Adipose tissue (tissue), 3 donors: Measurements from ENCODE around the gene VSIG8. TPM values are rescaled to one million over a fixed set of nuclear protein-coding genes. Genes with fewer than 3 reads are reported as not detected.

Source experiments
- H3K27ac ChIP-seq: one replicate; pipeline ENCODE4 v1.5.1; 2013; ENCODE audit warnings: low read depth, low read length
- WGBS, 3 donors: extraction: QIAGEN DNeasy Blood & Tissue Kit; methylation state at CpG; one replicate each; pipeline ENCODE4 v1.1.7; 2013; 5-methylcytosine and 5-hydroxymethylcytosine counted together
- polyA plus RNA-seq, 3 donors: library from polyadenylated mRNA; stranded (reverse); fragments of 200-250 nt; gene quantifications; one replicate each; pipeline ENCODE4 v1.2.3, GENCODE V29; 2013
- donor health status: healthy with polysubstance abuse.
- donor health status: Bipolar disorder and iron deficiency.
- donor health status: healthy.

VSIG8 gene
- polyA plus RNA-seq, 3 donors = 0.03 to 0.22 TPM; not detected in 1

GRCh38 chr1:159841749-159842148, 20.7 kb downstream of the VSIG8 start:
- 58 to 87% (median 63%) methylated on average over 2 of the region's 2 CpGs for WGBS, 3 donors

DNA sequence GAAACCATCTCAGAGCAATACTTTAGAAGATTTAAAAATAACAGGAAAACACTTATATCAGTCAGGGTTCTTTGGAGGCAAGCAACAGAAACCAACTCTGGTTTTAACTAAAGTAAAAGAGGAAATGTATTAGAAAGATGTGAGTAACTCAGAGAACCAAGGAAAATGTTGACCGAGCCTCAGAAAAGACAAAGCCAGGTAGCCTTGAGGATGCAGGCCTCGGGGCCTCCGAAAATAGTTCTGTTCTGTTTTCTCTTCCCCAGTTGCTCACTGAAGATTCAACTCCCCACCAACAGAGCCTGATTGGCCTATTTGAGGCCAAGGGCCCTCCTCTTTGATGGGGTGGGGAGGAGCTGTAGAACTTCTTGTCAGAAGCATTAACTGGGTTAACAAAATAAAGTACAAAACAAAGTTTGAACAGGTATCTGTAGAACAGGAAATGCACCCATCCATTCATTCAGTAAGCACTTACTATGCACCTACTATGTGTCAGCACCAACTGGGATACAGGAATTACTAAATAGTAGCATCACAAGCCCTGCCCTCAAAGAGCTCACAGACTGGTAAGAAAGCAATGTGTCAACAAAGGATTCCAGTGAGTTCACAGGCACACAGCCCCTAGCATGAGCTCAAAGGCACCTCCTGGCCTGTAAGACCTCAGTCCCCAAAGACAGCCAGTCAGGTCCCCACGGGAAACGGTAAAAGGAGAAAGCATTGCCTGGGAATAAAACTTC, 23.2 kb downstream of the VSIG8 start:
- WGBS, 3 donors = 89 to 90% (median 89%) methylated on average over 5 of the region's 5 CpGs
- no peak overlapping the region for H3K27ac ChIP-seq

More at GRCh38 chr1:159841749-159842148, 20.7 kb downstream of the VSIG8 start:
- H3K27ac ChIP-seq = no peak overlapping the region

DNA sequence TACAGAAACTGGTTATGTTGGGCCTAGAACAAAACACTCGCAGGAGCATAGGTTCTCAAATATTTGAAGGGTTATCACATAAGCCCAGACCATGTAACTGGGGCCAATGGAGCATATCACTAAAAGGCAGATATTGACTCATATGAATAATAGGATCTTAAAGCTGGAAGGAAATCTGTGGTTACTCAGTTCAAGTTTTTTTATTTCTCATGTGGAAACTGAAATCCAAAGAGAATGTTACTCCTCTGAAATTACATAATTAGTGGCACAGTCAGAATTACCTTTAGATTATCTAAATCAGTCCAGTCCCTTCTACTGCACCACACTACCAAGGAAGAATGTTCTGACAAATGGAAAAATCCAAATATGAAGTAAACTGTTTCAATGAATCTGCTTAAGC, 23.7 kb downstream of the VSIG8 start:
- H3K27ac ChIP-seq = no peak overlapping the region
- 76 to 82% (median 76%) methylated on average over 1 of the region's 1 CpG for WGBS, 3 donors

DNA sequence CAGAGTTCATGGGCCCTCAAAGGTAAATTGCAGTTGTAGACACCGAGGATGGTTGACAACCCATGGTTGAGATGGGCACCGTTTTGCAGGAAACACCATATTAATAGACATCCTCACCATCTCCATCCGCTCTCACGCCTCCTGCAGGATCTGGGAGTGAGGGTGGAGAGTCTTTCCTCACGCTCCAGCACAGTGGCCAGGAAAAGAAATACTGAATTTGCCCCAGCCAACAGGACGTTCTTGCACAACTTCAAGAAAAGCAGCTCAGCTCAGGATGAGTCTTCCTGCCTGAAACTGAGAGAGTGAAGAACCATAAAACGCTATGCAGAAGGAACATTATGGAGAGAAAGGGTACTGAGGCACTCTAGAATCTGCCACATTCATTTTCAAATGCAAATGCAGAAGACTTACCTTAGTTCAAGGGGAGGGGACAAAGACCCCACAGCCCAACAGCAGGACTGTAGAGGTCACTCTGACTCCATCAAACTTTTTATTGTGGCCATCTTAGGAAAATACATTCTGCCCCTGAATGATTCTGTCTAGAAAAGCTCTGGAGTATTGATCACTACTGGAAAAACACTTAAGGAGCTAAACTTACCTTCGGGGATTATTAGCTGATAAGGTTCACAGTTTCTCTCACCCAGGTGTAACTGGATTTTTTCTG, 26.5 kb downstream of the VSIG8 start:
- WGBS, 3 donors = 59 to 81% (median 78%) methylated on average over 8 of the region's 8 CpGs

GRCh38 chr1:159835356-159835755, 27.1 kb downstream of the VSIG8 start:
- H3K27ac ChIP-seq = no peak overlapping the region
- 34 to 58% (median 49%) methylated on average over 3 of the region's 3 CpGs for WGBS, 3 donors

More for the DNA sequence above, 26.5 kb downstream of the VSIG8 start:
- H3K27ac ChIP-seq = no peak overlapping the region

- no peak overlapping the region for H3K27ac ChIP-seq
- WGBS, 3 donors = 95 to 100% (median 97%) methylated on average over 2 of the region's 2 CpGs
These were observed 30.1 kb downstream of the VSIG8 start for GRCh38 chr1:159832309-159832708.

DNA sequence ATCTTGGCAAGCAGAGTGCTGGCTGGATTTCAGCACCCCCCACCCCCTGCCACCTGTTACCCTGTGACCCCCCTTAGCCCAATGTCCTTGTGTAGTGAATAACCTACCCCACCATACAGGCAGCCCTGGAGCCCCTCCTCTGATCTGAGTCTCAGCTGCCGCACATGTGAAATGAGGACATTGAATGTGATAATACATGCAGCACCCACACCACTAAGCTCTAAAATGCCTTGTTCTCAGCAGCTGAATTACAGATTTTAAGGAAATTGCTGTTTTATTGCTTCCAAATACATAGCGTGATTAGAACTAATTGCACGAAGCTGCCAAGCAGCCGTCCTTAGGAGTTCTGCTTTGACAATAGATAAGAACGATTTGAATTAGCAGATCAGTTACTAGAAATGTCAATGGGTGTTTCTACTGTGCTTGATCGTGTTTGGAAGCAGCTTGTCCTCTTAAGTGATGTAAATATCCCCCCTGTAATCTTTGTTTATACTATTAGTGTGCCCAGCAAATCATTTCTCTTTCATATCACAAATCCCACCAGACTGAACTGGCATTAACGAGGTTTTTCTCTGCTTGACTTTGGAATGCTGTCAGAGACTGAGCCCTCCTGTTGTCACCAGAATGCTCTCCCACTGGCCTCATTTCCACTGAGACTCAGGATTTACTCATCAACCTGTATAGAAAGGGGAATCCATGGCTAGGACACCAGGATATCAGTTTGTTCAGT, 30.9 kb downstream of the VSIG8 start:
- H3K27ac ChIP-seq = no peak overlapping the region
- 41 to 71% (median 59%) methylated on average over 7 of the region's 7 CpGs for WGBS, 3 donors

GRCh38 chr1:159830722-159831121, 31.7 kb downstream of the VSIG8 start:
- 85 to 89% (median 89%) methylated on average over 8 of the region's 8 CpGs for WGBS, 3 donors
- no peak overlapping the region for H3K27ac ChIP-seq

DNA sequence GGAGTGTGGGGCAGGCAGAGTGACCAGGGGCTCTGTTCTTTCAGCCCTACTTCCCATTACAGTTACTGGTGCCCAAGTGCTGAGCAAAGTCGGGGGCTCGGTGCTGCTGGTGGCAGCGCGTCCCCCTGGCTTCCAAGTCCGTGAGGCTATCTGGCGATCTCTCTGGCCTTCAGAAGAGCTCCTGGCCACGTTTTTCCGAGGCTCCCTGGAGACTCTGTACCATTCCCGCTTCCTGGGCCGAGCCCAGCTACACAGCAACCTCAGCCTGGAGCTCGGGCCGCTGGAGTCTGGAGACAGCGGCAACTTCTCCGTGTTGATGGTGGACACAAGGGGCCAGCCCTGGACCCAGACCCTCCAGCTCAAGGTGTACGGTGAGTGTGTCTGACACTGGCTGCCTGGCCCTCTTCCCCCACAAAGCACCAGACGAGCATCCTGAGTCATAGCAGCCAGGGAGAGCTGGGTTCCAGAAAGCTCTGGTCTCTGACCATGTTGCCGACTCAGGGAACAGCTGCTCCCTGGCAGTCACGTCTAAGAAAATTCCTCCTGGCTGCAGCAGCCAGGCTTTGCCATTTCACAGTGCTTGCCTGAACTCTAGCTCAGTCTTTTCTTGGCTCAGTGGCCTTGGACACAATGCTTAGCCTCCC, 32.5 kb downstream of the VSIG8 start:
- H3K27ac ChIP-seq = no peak overlapping the region
- WGBS, 3 donors = 76 to 86% (median 85%) methylated on average over 18 of the region's 18 CpGs

DNA sequence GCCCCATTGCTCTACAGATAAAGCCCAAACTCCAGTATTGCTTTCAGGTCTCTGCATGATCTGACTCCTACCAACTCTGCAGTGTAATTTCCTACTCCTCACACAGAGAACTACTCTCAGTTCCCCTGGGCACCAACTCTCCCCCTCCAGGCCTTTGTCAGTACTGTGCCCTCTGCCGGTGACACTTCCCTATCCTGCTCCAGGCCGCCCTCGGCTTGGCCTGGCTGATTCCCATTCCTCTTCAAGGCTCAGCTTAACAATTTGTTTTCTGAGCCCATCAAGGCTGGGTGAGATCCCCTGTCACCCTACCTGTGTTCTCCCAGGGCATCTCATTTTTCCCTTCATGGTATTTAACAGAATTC, 33.2 kb downstream of the VSIG8 start:
- WGBS, 3 donors = 15 to 48% (median 37%) methylated on average over 3 of the region's 3 CpGs

GRCh38 chr1:159828581-159829272, 33.7 kb downstream of the VSIG8 start:
- 64 to 88% (median 66%) methylated on average over 11 of the region's 11 CpGs for WGBS, 3 donors
- H3K27ac ChIP-seq = no peak overlapping the region

More for the DNA sequence above, 33.2 kb downstream of the VSIG8 start:
- no peak overlapping the region for H3K27ac ChIP-seq

DNA sequence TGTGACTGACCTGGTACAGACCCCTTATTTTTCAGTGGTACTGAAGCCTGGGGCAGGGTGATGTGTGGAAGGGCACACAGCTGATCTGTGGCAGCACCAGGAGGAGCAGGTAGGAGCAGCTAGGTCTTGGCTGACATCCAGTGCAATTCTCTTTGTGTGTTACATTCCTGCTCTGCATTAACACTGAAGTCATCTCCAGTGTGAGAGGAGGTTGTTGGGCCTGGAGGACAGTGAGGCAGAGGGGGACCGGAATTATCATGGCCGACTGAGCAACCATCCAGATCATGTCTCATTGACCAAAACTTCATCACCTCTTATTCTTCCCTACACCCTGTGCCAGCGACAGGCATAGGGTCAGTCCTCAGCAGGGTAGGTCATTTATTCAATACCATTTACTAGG, 34.3 kb downstream of the VSIG8 start:
- H3K27ac ChIP-seq = no peak overlapping the region
- WGBS, 3 donors = 70 to 96% (median 96%) methylated on average over 3 of the region's 3 CpGs

GRCh38 chr1:159827549-159827948, 34.9 kb downstream of the VSIG8 start:
- 86 to 89% (median 87%) methylated on average over 3 of the region's 3 CpGs for WGBS, 3 donors

GRCh38 chr1:159827102-159827490, 35.4 kb downstream of the VSIG8 start:
- no peak overlapping the region for H3K27ac ChIP-seq
- 86 to 93% (median 90%) methylated on average over 6 of the region's 6 CpGs for WGBS, 3 donors

More at GRCh38 chr1:159827549-159827948, 34.9 kb downstream of the VSIG8 start:
- no peak overlapping the region for H3K27ac ChIP-seq

GRCh38 chr1:159826441-159827101, 35.9 kb downstream of the VSIG8 start, which contains the start of gene SLAMF8:
SLAMF8 (plus strand) TSS chr1:159826873; CDS start chr1:159826899, 26 bp downstream.
- WGBS, 3 donors = 50 to 72% (median 51%) methylated on average over 11 of the region's 11 CpGs
- no peak within 1 kb of the TSS for H3K27ac ChIP-seq

DNA sequence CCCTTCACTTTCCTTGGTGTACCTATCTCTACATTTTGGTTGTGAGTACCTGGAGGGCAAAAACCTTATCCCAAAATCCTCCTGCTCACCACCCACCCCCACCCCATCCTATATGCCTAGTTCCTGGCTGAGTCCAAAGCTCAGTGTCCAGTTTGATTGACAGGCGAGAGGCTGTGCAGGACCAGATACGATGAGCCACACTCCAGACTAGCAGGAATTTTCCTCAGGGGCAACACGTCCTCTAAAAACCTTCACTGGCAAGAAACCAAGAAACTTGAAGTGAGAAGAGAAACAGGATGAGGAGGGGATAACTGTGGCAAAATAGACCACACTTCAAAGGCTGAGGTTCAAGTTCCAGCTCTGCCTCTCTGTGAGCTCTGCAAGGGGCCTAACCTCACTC, 36.9 kb downstream of the VSIG8 start:
- 57 to 67% (median 61%) methylated on average over 3 of the region's 3 CpGs for WGBS, 3 donors
- H3K27ac ChIP-seq = no peak overlapping the region

DNA sequence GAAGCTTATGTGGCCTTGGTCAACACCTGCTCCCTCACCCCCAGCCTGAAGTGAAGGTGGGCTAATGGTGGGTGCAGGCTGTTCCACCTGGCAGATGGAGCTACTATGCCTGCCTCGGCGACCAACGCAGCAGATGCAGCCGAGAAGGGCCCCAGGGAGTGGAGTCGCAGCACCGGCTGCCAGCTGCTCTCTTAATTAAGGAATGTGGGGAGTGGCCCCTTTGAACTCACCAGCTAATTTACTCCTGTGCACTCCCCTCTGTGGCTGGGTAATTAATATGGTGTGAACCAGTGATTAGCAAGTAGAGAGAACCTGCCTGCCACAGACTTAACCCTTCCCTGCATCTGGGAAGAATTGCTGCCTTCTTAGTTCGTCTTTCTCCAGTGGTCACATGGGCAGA, 39.1 kb downstream of the VSIG8 start:
- no peak overlapping the region for H3K27ac ChIP-seq
- 28 to 49% (median 44%) methylated on average over 7 of the region's 7 CpGs for WGBS, 3 donors
